Ectodermal cell (in vitro differentiated cells): ENCODE results near the gene C1orf21.

Experiments
- H3K27ac ChIP-seq: 2 replicates; pipeline ENCODE4 v1.7.0; 2013; ENCODE audit warnings: mild to moderate bottlenecking, low read depth, low read length; ENCODE audit not compliant: insufficient read depth, poor library complexity, severe bottlenecking
- H3K27me3 ChIP-seq: 2 replicates; pipeline ENCODE4 v1.7.0; 2013; ENCODE audit warnings: mild to moderate bottlenecking, low read length; ENCODE audit not compliant: insufficient read depth, control insufficient read depth, poor library complexity, severe bottlenecking
- H3K36me3 ChIP-seq: one replicate; pipeline ENCODE4 v1.7.0; 2013; ENCODE audit warnings: low read length; ENCODE audit not compliant: control insufficient read depth, insufficient read depth
- H3K4me1 ChIP-seq: one replicate; pipeline ENCODE4 v1.7.0; 2013; ENCODE audit warnings: low read length; ENCODE audit not compliant: control insufficient read depth, insufficient read depth
- H3K4me3 ChIP-seq: 2 replicates; pipeline ENCODE4 v1.7.0; 2013; ENCODE audit warnings: low read depth, low read length, control low read depth; ENCODE audit not compliant: insufficient read depth
- H3K9me3 ChIP-seq: 2 replicates; pipeline ENCODE4 v1.7.0; 2013; ENCODE audit warnings: mild to moderate bottlenecking, low read length, moderate library complexity; ENCODE audit not compliant: control insufficient read depth
- WGBS, 2 experiments: methylation state at CpG; one replicate each; pipeline ENCODE4 v1.1.7; 2013; ENCODE audit warnings: missing lambda C conversion rate in 2 of 2; 5-methylcytosine and 5-hydroxymethylcytosine counted together

C1orf21 gene

GRCh38 chr1:184462990-184463389, 76.2 kb downstream of the C1orf21 start:
- 84 to 95% methylated on average over 4 to 5 of the region's 5 CpGs for WGBS, 2 experiments
- Histone ChIP-seq H3K9me3 (no peaks in the 10 kb centered on the region), H3K4me3 (no peak overlapping the region), H3K27ac (no peak overlapping the region), H3K27me3 (no peaks in the 10 kb centered on the region), H3K4me1 (peaks cover 10% of the 10 kb centered on the region), H3K36me3 (no peaks in the 10 kb centered on the region)

DNA sequence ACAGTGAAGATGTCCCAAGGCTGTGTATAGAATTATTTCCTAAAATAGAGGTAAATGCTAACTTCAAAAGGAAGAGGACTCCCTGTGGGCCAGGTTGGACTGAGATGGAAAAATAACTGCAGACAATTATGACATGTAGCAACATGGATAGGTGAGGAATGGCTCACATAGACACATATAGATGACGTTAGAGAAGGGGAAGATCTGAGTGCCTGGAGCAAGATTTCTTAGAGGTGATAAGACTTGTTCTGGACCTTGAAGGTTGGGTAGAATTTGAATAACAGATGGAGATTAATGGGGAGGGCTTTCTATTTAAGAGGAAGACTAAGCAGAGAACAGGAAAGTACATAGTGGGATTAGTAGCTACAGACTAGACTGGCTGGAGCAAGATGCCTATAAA, 76.9 kb downstream of the C1orf21 start:
- H3K4me1 ChIP-seq: peaks cover 10% of the 10 kb centered on the region
- H3K9me3 ChIP-seq: no peaks in the 10 kb centered on the region
- no peak overlapping the region for H3K27ac ChIP-seq
- H3K27me3 ChIP-seq: no peaks in the 10 kb centered on the region
- WGBS, 2 experiments: 91 to 92% methylated on average over 1 of the region's 1 CpG
- no peaks in the 10 kb centered on the region for H3K36me3 ChIP-seq
- H3K4me3 ChIP-seq: no peak overlapping the region

GRCh38 chr1:184464757-184465156, 77.9 kb downstream of the C1orf21 start:
- 81 to 84% methylated on average over 4 of the region's 4 CpGs for WGBS, 2 experiments
- Histone ChIP-seq H3K27ac (no peak overlapping the region), H3K36me3 (no peaks in the 10 kb centered on the region), H3K27me3 (no peaks in the 10 kb centered on the region), H3K4me3 (no peak overlapping the region), H3K4me1 (peaks cover 5% of the 10 kb centered on the region), H3K9me3 (no peaks in the 10 kb centered on the region)

- Histone ChIP-seq H3K4me1 (no peaks in the 10 kb centered on the region), H3K36me3 (no peaks in the 10 kb centered on the region), H3K27me3 (no peaks in the 10 kb centered on the region), H3K9me3 (no peaks in the 10 kb centered on the region), H3K27ac (no peak overlapping the region), H3K4me3 (no peak overlapping the region)
- 80 to 86% methylated on average over 7 of the region's 7 CpGs for WGBS, 2 experiments
These were observed 78.8 kb downstream of the C1orf21 start for GRCh38 chr1:184465489-184466146.

DNA sequence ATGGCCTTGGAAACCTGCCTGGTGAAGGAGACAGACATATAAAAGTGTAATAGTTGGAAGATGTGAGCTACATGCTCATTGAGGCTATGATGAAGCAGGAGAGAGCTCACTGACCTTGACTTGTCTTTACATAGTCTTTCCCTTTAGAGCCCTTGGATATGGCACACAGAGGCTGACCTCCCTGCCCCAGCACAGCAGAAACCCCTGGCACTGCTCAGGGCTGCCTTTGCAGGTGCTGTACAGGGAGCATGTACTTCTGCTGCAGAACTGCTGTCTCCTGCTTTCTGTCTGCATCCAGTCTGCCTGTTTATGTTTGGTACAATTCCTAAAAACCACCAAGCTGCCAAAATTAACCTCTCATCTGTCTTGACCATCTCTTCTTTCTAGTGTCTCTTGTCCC, 80.5 kb downstream of the C1orf21 start:
- H3K27me3 ChIP-seq: no peaks in the 10 kb centered on the region
- H3K4me1 ChIP-seq: no peaks in the 10 kb centered on the region
- H3K27ac ChIP-seq: no peak overlapping the region
- no peak overlapping the region for H3K4me3 ChIP-seq
- no peaks in the 10 kb centered on the region for H3K36me3 ChIP-seq
- no peaks in the 10 kb centered on the region for H3K9me3 ChIP-seq

- H3K27ac ChIP-seq: no peak overlapping the region
- H3K9me3 ChIP-seq: no peaks in the 10 kb centered on the region
- no peak overlapping the region for H3K4me3 ChIP-seq
- H3K4me1 ChIP-seq: peaks cover 5% of the 10 kb centered on the region
- no peaks in the 10 kb centered on the region for H3K36me3 ChIP-seq
- 91 to 100% methylated on average over 1 of the region's 1 CpG for WGBS, 2 experiments
- H3K27me3 ChIP-seq: no peaks in the 10 kb centered on the region
These were observed 82.6 kb downstream of the C1orf21 start for GRCh38 chr1:184469396-184469795.

- H3K27me3 ChIP-seq: no peaks in the 10 kb centered on the region
- no peaks in the 10 kb centered on the region for H3K36me3 ChIP-seq
- no peak overlapping the region for H3K27ac ChIP-seq
- no peaks in the 10 kb centered on the region for H3K9me3 ChIP-seq
- peaks cover 5% of the 10 kb centered on the region for H3K4me1 ChIP-seq
- no peak overlapping the region for H3K4me3 ChIP-seq
- 92 to 96% methylated on average over 3 to 5 of the region's 5 CpGs for WGBS, 2 experiments
These were observed 84.9 kb downstream of the C1orf21 start for GRCh38 chr1:184471686-184472085.

GRCh38 chr1:184472136-184472535, 85.3 kb downstream of the C1orf21 start:
- Histone ChIP-seq H3K27ac (no peak overlapping the region), H3K4me1 (peaks cover 5% of the 10 kb centered on the region), H3K9me3 (no peaks in the 10 kb centered on the region), H3K4me3 (no peak overlapping the region), H3K27me3 (no peaks in the 10 kb centered on the region), H3K36me3 (no peaks in the 10 kb centered on the region)
- 95 to 97% methylated on average over 1 to 2 of the region's 2 CpGs for WGBS, 2 experiments

GRCh38 chr1:184473176-184473966, 86.5 kb downstream of the C1orf21 start:
- H3K4me3 ChIP-seq: no peak overlapping the region
- WGBS, 2 experiments: 87 to 92% methylated on average over 8 to 9 of the region's 9 CpGs
- no peaks in the 10 kb centered on the region for H3K36me3 ChIP-seq
- H3K27me3 ChIP-seq: no peaks in the 10 kb centered on the region
- H3K9me3 ChIP-seq: no peaks in the 10 kb centered on the region
- H3K4me1 ChIP-seq: peaks cover 5% of the 10 kb centered on the region
- no peak overlapping the region for H3K27ac ChIP-seq

- no peak overlapping the region for H3K27ac ChIP-seq
- H3K4me1 ChIP-seq: peaks cover 14% of the 10 kb centered on the region
- no peaks in the 10 kb centered on the region for H3K9me3 ChIP-seq
- H3K36me3 ChIP-seq: no peaks in the 10 kb centered on the region
- H3K27me3 ChIP-seq: no peaks in the 10 kb centered on the region
- WGBS, 2 experiments: 65 to 66% methylated on average over 2 of the region's 2 CpGs
- no peak overlapping the region for H3K4me3 ChIP-seq
These were observed 89.4 kb downstream of the C1orf21 start for GRCh38 chr1:184476187-184476586.
